Nephron (organoid): ENCODE results near the gene TINAG.

Experiments
- H3K27ac Mint-ChIP-seq, 3 experiments: 2 replicates each; pipeline ENCODE4 v1.8.0; 2020; ENCODE audit warnings: mixed read lengths in 3 of 3, mild to moderate bottlenecking in 2 of 3, moderate library complexity in 1 of 3
- H3K27me3 Mint-ChIP-seq: 2 replicates; pipeline ENCODE4 v1.8.0; 2021; ENCODE audit warnings: low read depth, mild to moderate bottlenecking, moderate library complexity, mixed read lengths
- H3K36me3 Mint-ChIP-seq: 2 replicates; pipeline ENCODE4 v1.8.0; 2020; ENCODE audit warnings: low read depth, mixed read lengths
- H3K4me1 Mint-ChIP-seq: 2 replicates; pipeline ENCODE4 v1.8.0; 2020; ENCODE audit warnings: mixed read lengths
- H3K4me3 Mint-ChIP-seq, 3 experiments: 2 replicates each; pipeline ENCODE4 v1.8.0; 2020; ENCODE audit warnings: mild to moderate bottlenecking in 3 of 3, mixed read lengths in 3 of 3, moderate library complexity in 2 of 3
- H3K9me3 Mint-ChIP-seq: 2 replicates; pipeline ENCODE4 v1.8.0; 2020; ENCODE audit warnings: mixed read lengths
- TF ChIP-seq, protein P1 (sequence below), 3 experiments: fragments of 200-600 bp; sonication (generic); IDR thresholded peaks; one replicate each; pipeline ENCODE4 v1.5.0; 2021; ENCODE audit warnings: antibody characterized with exemption in 3 of 3; ENCODE audit not compliant: unreplicated experiment in 3 of 3

Gene TINAG, protein sequence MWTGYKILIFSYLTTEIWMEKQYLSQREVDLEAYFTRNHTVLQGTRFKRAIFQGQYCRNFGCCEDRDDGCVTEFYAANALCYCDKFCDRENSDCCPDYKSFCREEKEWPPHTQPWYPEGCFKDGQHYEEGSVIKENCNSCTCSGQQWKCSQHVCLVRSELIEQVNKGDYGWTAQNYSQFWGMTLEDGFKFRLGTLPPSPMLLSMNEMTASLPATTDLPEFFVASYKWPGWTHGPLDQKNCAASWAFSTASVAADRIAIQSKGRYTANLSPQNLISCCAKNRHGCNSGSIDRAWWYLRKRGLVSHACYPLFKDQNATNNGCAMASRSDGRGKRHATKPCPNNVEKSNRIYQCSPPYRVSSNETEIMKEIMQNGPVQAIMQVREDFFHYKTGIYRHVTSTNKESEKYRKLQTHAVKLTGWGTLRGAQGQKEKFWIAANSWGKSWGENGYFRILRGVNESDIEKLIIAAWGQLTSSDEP

DNA sequence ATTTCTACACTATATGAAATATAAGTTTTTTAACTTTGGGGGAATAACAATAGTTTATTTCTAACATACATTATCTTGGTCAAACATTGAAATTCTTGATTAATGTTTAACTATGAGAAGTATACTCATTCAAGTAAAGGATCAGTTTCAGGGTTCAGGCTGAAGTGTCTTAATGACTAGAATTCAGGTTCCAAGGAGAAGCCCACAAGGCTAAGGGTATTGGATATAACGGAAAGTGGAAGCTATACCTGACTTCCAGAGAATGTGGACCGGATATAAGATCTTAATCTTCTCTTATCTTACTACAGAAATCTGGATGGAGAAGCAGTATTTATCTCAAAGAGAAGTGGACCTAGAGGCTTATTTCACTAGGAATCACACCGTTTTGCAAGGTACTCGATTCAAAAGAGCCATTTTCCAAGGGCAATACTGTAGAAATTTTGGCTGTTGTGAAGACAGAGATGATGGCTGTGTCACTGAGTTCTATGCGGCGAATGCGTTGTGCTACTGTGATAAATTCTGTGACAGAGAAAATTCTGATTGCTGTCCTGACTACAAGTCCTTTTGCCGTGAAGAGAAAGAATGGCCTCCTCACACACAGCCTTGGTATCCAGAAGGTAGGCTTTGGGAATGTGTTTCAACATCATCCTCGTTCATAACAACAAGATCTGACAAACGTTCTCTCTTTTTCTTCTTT is at the start of gene TINAG:
Gene TINAG (plus strand): TSS at position 153 of the 697 bp plus-strand sequence. CDS start 110 bp downstream, at position 263.
- Mint-ChIP-seq H3K4me1 (no peaks in the 10 kb centered on the region), H3K27ac (peak within 1 kb of the TSS in 2 of 3 experiments; percentile 7 to 60), H3K9me3 (no peaks in the 10 kb centered on the region), H3K27me3 (no peaks in the 10 kb centered on the region), H3K4me3 (peak within 1 kb of the TSS in 2 of 3 experiments; percentile 75 to 76), H3K36me3 (no peaks in the 10 kb centered on the region)
- TF ChIP-seq, protein P1, sequence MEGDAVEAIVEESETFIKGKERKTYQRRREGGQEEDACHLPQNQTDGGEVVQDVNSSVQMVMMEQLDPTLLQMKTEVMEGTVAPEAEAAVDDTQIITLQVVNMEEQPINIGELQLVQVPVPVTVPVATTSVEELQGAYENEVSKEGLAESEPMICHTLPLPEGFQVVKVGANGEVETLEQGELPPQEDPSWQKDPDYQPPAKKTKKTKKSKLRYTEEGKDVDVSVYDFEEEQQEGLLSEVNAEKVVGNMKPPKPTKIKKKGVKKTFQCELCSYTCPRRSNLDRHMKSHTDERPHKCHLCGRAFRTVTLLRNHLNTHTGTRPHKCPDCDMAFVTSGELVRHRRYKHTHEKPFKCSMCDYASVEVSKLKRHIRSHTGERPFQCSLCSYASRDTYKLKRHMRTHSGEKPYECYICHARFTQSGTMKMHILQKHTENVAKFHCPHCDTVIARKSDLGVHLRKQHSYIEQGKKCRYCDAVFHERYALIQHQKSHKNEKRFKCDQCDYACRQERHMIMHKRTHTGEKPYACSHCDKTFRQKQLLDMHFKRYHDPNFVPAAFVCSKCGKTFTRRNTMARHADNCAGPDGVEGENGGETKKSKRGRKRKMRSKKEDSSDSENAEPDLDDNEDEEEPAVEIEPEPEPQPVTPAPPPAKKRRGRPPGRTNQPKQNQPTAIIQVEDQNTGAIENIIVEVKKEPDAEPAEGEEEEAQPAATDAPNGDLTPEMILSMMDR (IDR thresholded peaks at IDR 0.05; ENCODE audit: unreplicated experiment in 3 of 3), result no peak

DNA sequence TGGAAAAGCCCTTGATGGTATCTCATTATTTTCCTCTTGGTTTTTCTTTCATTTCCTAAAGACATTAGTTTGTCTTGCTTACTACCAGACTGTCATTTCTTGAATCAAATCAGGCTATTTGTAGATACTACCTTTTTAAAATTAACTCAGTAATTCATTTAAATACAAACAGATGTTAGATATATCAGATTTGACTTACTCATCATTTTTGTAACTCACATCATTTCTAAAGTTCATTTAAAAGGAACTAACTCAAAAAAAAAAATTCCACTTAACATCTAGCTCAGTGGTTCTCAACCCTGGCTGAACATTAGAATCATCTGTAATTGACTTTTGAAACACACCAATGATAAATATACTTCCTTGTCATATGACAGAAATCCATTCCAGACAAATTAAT is 48.2 kb upstream of the TINAG start:
- Mint-ChIP-seq H3K4me3 (no peak overlapping the region), H3K4me1 (peaks cover 15% of the 10 kb centered on the region), H3K36me3 (no peaks in the 10 kb centered on the region), H3K27ac (peak overlapping the region in 1 of 3 experiments; percentile 90), H3K27me3 (no peaks in the 10 kb centered on the region), H3K9me3 (no peaks in the 10 kb centered on the region)
- TF ChIP-seq, protein P1 (IDR thresholded peaks at IDR 0.05; ENCODE audit: unreplicated experiment in 3 of 3), result no peak

DNA sequence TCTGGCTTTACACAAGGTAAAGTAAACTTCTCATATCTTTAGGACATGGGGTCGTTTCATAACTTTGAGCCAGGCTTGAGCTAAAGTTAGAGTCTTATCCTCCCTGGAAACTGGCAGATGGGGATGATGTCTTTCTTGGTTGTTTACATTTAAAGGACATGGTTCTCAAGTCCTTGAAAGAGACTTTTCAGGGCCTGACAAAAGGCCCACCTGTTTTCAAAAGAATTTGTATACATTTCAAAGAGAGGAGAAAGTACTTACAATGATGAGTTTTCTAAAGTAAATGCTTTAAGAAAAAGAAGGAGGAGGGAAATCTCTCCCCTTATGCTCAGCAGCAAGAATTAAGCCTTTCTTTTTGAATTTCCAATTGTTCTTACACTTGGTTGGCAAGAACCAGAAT is 45.7 kb upstream of the TINAG start:
- H3K4me3 Mint-ChIP-seq, result no peak overlapping the region
- TF ChIP-seq, protein P1 (IDR thresholded peaks at IDR 0.05; ENCODE audit: unreplicated experiment in 3 of 3), result no peak
- H3K36me3 Mint-ChIP-seq, result no peaks in the 10 kb centered on the region
- no peaks in the 10 kb centered on the region for H3K27me3 Mint-ChIP-seq
- H3K9me3 Mint-ChIP-seq, result no peaks in the 10 kb centered on the region
- H3K4me1 Mint-ChIP-seq, result peaks cover 7% of the 10 kb centered on the region
- peak overlapping the region; percentile 67 to 94 (median 90) for H3K27ac Mint-ChIP-seq

DNA sequence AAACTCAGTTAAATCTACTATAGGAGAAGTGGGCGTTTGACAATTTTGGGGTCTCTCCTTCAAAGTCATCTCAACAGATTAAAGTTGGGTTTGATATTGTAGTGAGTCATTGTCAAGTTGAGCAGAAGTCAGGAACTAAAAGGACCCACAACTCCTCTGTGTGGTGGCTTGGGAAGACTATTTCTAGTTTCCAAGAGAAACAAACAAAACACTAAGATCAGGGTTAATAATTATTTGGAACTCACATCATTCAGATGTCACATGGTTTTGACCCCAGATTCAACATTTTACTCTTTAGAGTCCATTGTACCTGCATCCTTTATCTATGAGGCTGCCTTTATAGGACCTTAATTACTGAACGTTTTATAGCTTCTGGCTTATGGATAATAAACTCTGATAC is 45.3 kb upstream of the TINAG start:
- Mint-ChIP-seq H3K27me3 (no peaks in the 10 kb centered on the region), H3K4me3 (no peak overlapping the region), H3K4me1 (peaks cover 7% of the 10 kb centered on the region), H3K27ac (peak overlapping the region; percentile 67 to 94 (median 90)), H3K36me3 (no peaks in the 10 kb centered on the region), H3K9me3 (no peaks in the 10 kb centered on the region)
- TF ChIP-seq, protein P1 (IDR thresholded peaks at IDR 0.05; ENCODE audit: unreplicated experiment in 3 of 3), result no peak

DNA sequence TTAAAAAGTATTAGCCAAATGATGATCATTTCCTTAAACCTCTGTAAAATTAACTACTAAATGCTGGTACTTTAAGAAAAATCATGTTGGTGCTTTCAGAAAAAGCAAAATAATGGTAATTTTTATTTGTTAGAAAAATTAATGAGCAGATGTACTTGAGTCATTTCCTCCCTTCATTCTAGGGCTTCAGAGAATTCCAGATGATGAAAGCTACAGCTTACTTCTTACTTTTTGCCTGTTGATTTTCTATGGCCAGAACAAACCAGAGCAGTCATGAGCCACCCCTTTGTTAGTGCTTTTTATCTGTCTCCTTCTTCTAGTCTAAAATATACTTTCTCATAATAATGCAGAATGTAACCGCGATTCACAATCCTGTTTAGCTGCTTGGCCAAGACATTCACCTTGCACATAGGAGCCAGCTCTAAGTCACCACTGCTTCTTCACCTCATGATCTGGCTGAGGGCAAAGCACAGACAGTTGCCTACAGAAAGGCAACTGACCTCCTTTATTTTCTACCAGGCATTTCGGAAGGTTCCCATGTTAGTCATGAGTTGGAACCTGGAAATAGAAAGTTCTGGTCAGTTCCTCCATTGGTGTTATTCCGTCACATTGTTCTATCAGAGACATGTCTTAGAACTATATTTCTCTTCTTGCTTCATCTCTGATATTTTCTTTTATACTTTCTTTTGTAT is 43.5 kb upstream of the TINAG start:
- Mint-ChIP-seq H3K27ac (peak overlapping the region in 2 of 3 experiments; percentile 33 to 90), H3K9me3 (no peaks in the 10 kb centered on the region), H3K36me3 (no peaks in the 10 kb centered on the region), H3K4me1 (peaks cover 7% of the 10 kb centered on the region), H3K27me3 (no peaks in the 10 kb centered on the region), H3K4me3 (no peak overlapping the region)
- TF ChIP-seq, protein P1 (IDR thresholded peaks at IDR 0.05; ENCODE audit: unreplicated experiment in 3 of 3), result no peak
